Measurements from ENCODE around the gene ADAM15.

The ADAM15 gene

GRCh38 chr1:155079210-155079486, 28.0 kb downstream of the ADAM15 start:
- no peak for DNase-seq (ENCODE audit: low read depth)
- H3K4me3 ChIP-seq (ENCODE audit: low read depth, low read length): peak overlapping the region; percentile 37
- TF ChIP-seq, protein P1, sequence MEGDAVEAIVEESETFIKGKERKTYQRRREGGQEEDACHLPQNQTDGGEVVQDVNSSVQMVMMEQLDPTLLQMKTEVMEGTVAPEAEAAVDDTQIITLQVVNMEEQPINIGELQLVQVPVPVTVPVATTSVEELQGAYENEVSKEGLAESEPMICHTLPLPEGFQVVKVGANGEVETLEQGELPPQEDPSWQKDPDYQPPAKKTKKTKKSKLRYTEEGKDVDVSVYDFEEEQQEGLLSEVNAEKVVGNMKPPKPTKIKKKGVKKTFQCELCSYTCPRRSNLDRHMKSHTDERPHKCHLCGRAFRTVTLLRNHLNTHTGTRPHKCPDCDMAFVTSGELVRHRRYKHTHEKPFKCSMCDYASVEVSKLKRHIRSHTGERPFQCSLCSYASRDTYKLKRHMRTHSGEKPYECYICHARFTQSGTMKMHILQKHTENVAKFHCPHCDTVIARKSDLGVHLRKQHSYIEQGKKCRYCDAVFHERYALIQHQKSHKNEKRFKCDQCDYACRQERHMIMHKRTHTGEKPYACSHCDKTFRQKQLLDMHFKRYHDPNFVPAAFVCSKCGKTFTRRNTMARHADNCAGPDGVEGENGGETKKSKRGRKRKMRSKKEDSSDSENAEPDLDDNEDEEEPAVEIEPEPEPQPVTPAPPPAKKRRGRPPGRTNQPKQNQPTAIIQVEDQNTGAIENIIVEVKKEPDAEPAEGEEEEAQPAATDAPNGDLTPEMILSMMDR (conservative IDR thresholded peaks at IDR 0.05; ENCODE audit: low read depth, low read length): no peak

DNA sequence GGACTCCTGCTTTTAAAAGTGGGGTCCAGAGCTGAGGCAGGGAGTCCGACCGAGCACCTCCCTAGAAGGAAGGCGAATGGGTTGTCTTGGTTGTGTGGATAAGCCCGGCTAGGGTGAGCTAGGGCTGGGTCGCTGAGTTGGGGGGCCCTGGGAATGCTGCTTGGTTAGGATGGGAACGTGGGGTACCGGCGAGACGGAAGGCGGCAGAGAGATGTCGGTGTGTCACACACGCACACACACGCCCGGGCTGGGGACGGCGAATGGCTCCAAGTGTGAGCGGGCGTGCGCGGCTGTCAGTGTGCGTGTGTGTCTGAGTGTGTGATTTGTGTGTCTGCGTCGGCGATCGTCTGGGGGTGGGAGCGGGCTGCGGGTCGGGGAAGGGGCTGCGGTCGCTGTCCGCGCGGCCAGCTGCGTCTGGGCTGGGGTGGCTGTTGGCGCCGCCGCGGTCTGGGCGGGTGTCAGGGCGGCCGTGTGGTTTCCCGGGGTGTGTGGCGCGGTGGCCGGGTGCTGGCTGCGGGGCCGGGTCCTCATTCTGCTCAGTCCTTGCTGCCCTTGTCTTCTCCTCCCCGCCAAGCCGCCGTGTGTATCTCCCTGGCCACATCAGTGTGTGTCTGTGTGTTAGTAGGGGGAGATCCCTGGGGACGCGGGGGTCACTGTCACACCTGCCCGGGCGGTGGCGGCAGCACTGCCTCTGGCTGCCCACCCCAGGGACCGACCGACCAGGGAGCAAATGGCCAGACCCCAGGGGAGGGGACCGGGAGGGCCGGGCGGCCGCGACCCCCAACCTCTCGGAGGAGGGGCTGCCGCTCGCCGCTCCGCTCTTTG, 28.6 kb downstream of the ADAM15 start:
- TF ChIP-seq, protein P1 (conservative IDR thresholded peaks at IDR 0.05; ENCODE audit: low read depth, low read length): no peak
- DNase-seq (ENCODE audit: low read depth): no peak
- H3K4me3 ChIP-seq (ENCODE audit: low read depth, low read length): no peak overlapping the region

- TF ChIP-seq, protein P1 (conservative IDR thresholded peaks at IDR 0.05; ENCODE audit: low read depth, low read length): no peak
- DNase-seq (ENCODE audit: low read depth): no peak
- H3K4me3 ChIP-seq (ENCODE audit: low read depth, low read length): no peak overlapping the region
Measured at GRCh38 chr1:155080312-155081228, 29.5 kb downstream of the ADAM15 start.

DNA sequence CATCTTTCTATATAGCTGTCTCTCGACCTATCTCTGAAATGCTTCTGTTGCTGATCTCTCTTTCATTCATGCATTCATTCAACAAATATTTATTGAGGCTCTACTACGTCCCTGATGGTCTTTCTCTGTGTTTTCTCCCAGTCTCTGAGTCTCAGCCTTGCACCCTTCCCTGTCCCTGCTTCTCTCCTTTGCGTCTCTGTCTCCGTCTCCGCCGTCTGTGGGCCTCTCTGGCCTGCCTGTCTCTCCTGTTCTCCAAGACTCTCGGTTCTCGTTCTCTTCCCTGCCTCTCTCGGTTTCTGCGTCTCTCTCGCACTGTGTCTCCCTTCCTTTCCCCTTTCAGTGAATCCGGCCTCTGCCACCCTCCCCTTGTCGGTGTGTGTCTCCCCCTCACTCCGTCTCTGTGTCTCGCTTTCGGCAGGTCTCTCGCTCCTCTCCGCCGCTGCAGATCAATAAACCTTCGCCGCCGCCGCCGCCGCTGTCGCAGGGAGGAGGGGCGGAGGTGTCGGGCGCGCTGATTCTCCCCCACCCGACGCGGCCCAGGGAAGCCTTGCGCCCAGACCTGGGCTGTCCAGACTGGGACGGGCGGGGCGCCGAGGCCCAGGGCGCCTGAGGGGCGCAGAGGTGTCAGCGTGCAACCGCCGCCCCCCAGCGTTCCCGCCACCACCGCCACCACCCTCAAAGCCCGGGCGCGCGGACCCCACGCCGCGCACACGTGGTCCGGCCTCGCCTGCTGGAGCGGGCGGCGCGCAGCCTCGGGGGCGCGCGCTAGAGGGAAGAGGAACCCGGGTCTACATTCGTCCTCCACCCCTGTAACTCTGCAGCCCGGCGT, 30.6 kb downstream of the ADAM15 start:
- H3K4me3 ChIP-seq (ENCODE audit: low read depth, low read length): no peak overlapping the region
- TF ChIP-seq, protein P1 (conservative IDR thresholded peaks at IDR 0.05; ENCODE audit: low read depth, low read length): no peak
- no peak for DNase-seq (ENCODE audit: low read depth)

DNA sequence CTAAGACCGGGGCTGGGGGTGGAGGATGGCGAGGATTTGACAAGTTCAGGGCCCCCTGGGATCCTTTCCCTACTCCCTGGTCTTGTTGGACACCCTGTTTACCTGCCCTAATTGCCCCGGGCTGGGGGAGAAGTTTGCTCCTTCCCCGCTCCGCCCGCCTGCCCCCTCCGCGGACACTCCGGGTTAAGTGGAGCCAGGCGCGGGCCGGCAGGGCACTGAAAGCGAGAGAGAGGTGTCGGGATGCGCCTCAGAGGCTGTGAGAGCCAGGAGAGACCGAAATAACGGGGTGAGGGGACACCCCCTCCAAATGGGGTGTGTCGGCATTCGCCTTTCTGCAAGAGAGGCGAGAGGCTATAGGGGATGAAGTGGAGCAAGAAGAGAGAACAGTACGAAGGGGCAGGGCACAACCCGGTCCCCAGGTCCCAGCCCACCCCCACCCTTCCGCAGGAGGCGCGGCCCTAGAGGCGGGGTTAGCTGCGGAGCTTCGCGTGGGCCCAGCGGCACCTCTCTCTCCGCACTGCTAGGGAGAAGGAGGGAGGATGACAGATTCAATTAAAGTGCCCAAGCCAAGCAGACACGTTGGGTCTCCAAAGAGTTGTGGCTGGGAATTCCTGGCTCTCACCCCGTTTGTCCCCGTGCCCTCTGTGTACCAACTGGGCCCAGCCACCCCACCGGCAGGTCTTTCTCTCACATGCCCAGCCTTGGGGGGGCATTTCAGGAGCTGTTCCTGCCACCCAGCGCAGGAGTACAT, 31.4 kb downstream of the ADAM15 start:
- no peak for DNase-seq (ENCODE audit: low read depth)
- no peak overlapping the region for H3K4me3 ChIP-seq (ENCODE audit: low read depth, low read length)
- TF ChIP-seq, protein P1 (conservative IDR thresholded peaks at IDR 0.05; ENCODE audit: low read depth, low read length): no peak

- no peak overlapping the region for H3K4me3 ChIP-seq (ENCODE audit: low read depth, low read length)
- TF ChIP-seq, protein P1 (conservative IDR thresholded peaks at IDR 0.05; ENCODE audit: low read depth, low read length): no peak
- DNase-seq (ENCODE audit: low read depth): no peak
Measured at GRCh38 chr1:155083052-155083541, 32.0 kb downstream of the ADAM15 start.
